HepG2 (cell line): ENCODE measurements around the gene HTR3B. TPM values are rescaled to one million over a fixed set of nuclear protein-coding genes. Genes with fewer than 3 reads are reported as not detected.

ENCODE experiments used
- ATAC-seq: fragments of 200-7000 bp; cut with Tn5 transposase; 3 replicates; pipeline ENCODE4 v1.9.1; 2020; ENCODE audit warnings: mild to moderate bottlenecking, moderate library complexity
- BruUV-seq: library from RNA; stranded (reverse); fragments of 400-500 nt; replicated peaks from 2 replicates; lab custom pipeline; 2021; lab: Mats Ljungman, UMichigan
- CTCF ChIA-PET: fragments of 300-600 bp; formaldehyde crosslinking; extraction: SDS; loops from one replicate; lab custom pipeline; 2021; ENCODE audit warnings: low total read pairs, inconsistent platforms, low intra/inter-chr PET ratio; lab: Yijun Ruan, JAX
- POLR2A ChIA-PET: fragments of 350-600 bp; sonication (Branson Sonifier 250); formaldehyde crosslinking; loops from one replicate; lab custom pipeline; 2020; ENCODE audit warnings: antibody characterized with exemption, inconsistent platforms; lab: Yijun Ruan, JAX
- DNase-seq: peaks from one replicate; pipeline ENCODE4 v3.0.0-alpha.2; 2015; ENCODE audit warnings: low spot score
- FAIRE-seq: peaks from 3 replicates; lab custom pipeline; 2011; peaks lifted over from hg19 to GRCh38; lab: Jason Lieb, UNC
- H2AFZ ChIP-seq: one replicate; pipeline ENCODE4 v1.6.1; 2011; ENCODE audit warnings: low read length, inconsistent platforms
- H3K27ac ChIP-seq: fragments of 300-600 bp; 3 replicates; pipeline ENCODE4 v1.8.0; 2011; ENCODE audit warnings: mixed run types, mild to moderate bottlenecking, mixed read lengths, low read length, inconsistent platforms; ENCODE audit not compliant: insufficient read depth; ENCODE audit errors: extremely low read length
- H3K27me3 ChIP-seq, 2 experiments: fragments of 200-600 bp in 1 of 2; 2 replicates in 1 of 2; 3 replicates in 1 of 2; pipeline versions ENCODE4 v1.6.0 to v1.8.0; 2011; ENCODE audit warnings: low read length in 2 of 2, mild to moderate bottlenecking in 2 of 2, moderate library complexity in 2 of 2, inconsistent platforms in 1 of 2; ENCODE audit not compliant: insufficient read depth in 2 of 2, control insufficient read depth in 1 of 2
- H3K36me3 ChIP-seq, 2 experiments: fragments of 200-600 bp in 1 of 2; replicated peaks in 1 of 2; 2 replicates in 1 of 2; 3 replicates in 1 of 2; pipeline versions ENCODE4 v1.5.1 to v1.8.0; 2011; ENCODE audit warnings: low read length in 2 of 2, inconsistent platforms in 1 of 2; ENCODE audit not compliant: insufficient read depth in 2 of 2, control insufficient read depth in 1 of 2
- H3K4me1 ChIP-seq: 2 replicates; pipeline ENCODE4 v1.5.1; 2012; ENCODE audit warnings: low read length, inconsistent platforms; ENCODE audit not compliant: insufficient read depth
- H3K4me2 ChIP-seq: 2 replicates; pipeline ENCODE4 v1.6.0; 2011; ENCODE audit warnings: low read depth, low read length, inconsistent platforms
- H3K4me3 ChIP-seq, 3 experiments: fragments of 200-600 bp in 1 of 3; sonication (generic), shearing (Covaris generic) in 1 of 3; replicated peaks in 1 of 3; 2 replicates each; pipeline ENCODE4 v1.5.1; 2011 to 2016; ENCODE audit warnings: low read length in 3 of 3, inconsistent platforms in 2 of 3, low read depth in 2 of 3, mild to moderate bottlenecking in 2 of 3, control low read depth in 1 of 3, mixed read lengths in 1 of 3; ENCODE audit not compliant: insufficient read depth in 1 of 3
- H3K79me2 ChIP-seq: one replicate; pipeline ENCODE4 v1.6.1; 2011; ENCODE audit warnings: low read length, inconsistent platforms; ENCODE audit not compliant: insufficient read depth
- H3K9ac ChIP-seq: 2 replicates; pipeline ENCODE4 v1.6.0; 2011; ENCODE audit warnings: mild to moderate bottlenecking, low read depth, low read length, inconsistent platforms; ENCODE audit not compliant: insufficient read depth
- H3K9me3 ChIP-seq: 2 replicates; pipeline ENCODE4 v1.5.1; 2012; ENCODE audit warnings: mild to moderate bottlenecking, low read length
- H4K20me1 ChIP-seq: 2 replicates; pipeline ENCODE4 v1.6.0; 2011; ENCODE audit warnings: inconsistent platforms, mild to moderate bottlenecking, low read length, moderate library complexity; ENCODE audit not compliant: insufficient read depth
- HNRNPK ChIP-seq: fragments of 200-400 bp; formaldehyde crosslinking; IDR thresholded peaks from 2 replicates; pipeline ENCODE4 v1.6.1; 2018; ENCODE audit warnings: low read length, low read depth, moderate library complexity, mild to moderate bottlenecking; ENCODE audit not compliant: poor library complexity, severe bottlenecking
- JDP2 ChIP-seq: sonication (generic); formaldehyde crosslinking; IDR thresholded peaks from 2 replicates; pipeline ENCODE4 v1.8.1; 2022; ENCODE audit warnings: missing genetic modification reagents, borderline replicate concordance
- MAFK ChIP-seq, 2 experiments: IDR thresholded peaks in 1 of 2; conservative IDR thresholded peaks in 1 of 2; 2 replicates each; pipeline ENCODE4 v1.6.1; 2011; ENCODE audit warnings: improper control_type of control experiment in 2 of 2, low read length in 2 of 2
- PHF20 ChIP-seq: sonication (generic); formaldehyde crosslinking; IDR thresholded peaks from 2 replicates; pipeline ENCODE4 v1.5.0; 2020; ENCODE audit warnings: mild to moderate bottlenecking, missing genetic modification reagents
- ZFYVE20 ChIP-seq: sonication (generic); formaldehyde crosslinking; IDR thresholded peaks from 2 replicates; pipeline ENCODE4 v1.8.0; 2023; ENCODE audit warnings: low read depth, mild to moderate bottlenecking, moderate library complexity, missing genetic modification reagents, borderline replicate concordance
- ZNF660 ChIP-seq: sonication (generic); formaldehyde crosslinking; IDR thresholded peaks from 2 replicates; pipeline ENCODE4 v1.5.1; 2020; ENCODE audit warnings: mild to moderate bottlenecking, low read depth, missing genetic modification reagents, borderline replicate concordance
- WGBS: methylation state at CpG from one replicate; pipeline ENCODE4 v1.1.6; 2017; ENCODE audit warnings: low lambda C conversion rate; 5-methylcytosine and 5-hydroxymethylcytosine counted together
- in situ Hi-C: cut with HindIII; loops from 2 replicates; pipeline ENCODE4 v1.10.0; 2017; ENCODE audit warnings: low pct_unique_long_range_greater_than_20kb; ENCODE audit not compliant: extremely low pct_ligation_motif_present
- intact Hi-C: fragments of 100-400 bp; cut with micrococcal nuclease; formaldehyde crosslinking; loops from one replicate; pipeline ENCODE4 v1.10.0; 2022; ENCODE audit not compliant: unreplicated experiment
- polyA plus RNA-seq, 8 experiments: library from polyadenylated mRNA; depleted of rRNA in 3 of 8; stranded (reverse) in 7 of 8; unstranded in 1 of 8; fragments of >200 nt; fragmentation: Illumina TruSeq in 4 of 8; extraction: Trizol in 4 of 8; gene quantifications; 2 replicates each; pipeline versions ENCODE4 v1.2.1 to v1.2.3, GENCODE V29; 2011 to 2016; ENCODE audit warnings: low read depth in 4 of 8, missing spikeins in 1 of 8, mixed read lengths in 1 of 8; ENCODE audit not compliant: insufficient read depth in 1 of 8
- total RNA-seq, 5 experiments: library from RNA; depleted of rRNA; stranded (reverse); fragments of >200 nt; fragmentation: Illumina TruSeq; extraction: Trizol; gene quantifications; 2 replicates each; pipeline ENCODE4 v1.2.3, GENCODE V29; 2016; ENCODE audit warnings: low read depth in 1 of 5

HTR3B gene
- total and polyA plus RNA-seq, 2 of the 13 experiments (the other 11 are each of a cell fraction or from before 2014, with no cell fraction given) = 0.09 to 1.7 TPM

DNA sequence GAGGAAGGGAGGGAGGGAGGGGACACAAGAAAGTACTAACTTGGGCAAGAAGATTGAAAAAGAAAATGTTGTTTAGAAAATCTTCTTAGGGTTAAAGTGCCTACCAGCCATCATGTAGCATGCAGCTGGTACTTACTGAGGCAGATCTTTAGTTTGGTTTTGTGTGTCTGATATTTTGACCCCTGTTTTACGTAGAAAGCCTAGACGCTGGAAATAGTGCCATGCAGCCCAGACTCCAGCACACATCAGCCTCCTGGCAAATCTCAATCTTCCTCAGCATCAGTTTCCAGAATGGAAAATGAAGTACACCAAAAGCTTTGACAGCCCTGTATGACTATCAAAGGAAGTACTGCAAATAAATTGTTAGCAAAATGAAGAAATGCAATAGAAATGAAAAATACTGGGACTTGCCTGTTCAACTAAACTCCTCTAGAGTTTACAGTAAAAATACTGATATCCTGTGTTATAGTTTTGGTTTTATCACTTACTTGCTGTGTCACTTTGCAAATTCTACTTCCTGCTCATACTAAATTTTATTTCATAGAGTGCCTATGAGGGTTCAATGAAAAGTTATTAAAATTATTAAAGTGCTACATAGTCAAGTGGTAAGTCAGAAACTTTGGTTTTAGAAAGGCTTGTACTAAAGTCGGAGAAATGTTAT is 36.6 kb upstream of the HTR3B start:
- Histone ChIP-seq H3K9me3 (no peaks in the 10 kb centered on the region), H3K4me3 (no peak overlapping the region), H4K20me1 (no peaks in the 10 kb centered on the region), H3K27ac (no peak overlapping the region), H2AFZ (no peak overlapping the region), H3K27me3 (no peaks in the 10 kb centered on the region), H3K36me3 (no peaks in the 10 kb centered on the region; a peak in 1 of 5 replicates), H3K4me1 (peaks cover 22% of the 10 kb centered on the region), H3K9ac (no peak overlapping the region), H3K4me2 (no peak overlapping the region), H3K79me2 (peaks cover 14% of the 10 kb centered on the region)
- ATAC-seq = no peak
- WGBS = 91% methylated on average over 3 of the region's 3 CpGs
- no peak for FAIRE-seq
- intact Hi-C loops (no loop called here), in situ Hi-C loops (no loop called here)
- no peak for DNase-seq
- no TSS peak for BruUV-seq
- CTCF ChIA-PET = no interaction called here
- POLR2A ChIA-PET = no interaction called here
- TF ChIP-seq JDP2 (CRISPR knock-in tag) = no peak
- TF ChIP-seq HNRNPK = peak; percentile 28
- TF ChIP-seq PHF20 (CRISPR knock-in tag) = no peak

DNA sequence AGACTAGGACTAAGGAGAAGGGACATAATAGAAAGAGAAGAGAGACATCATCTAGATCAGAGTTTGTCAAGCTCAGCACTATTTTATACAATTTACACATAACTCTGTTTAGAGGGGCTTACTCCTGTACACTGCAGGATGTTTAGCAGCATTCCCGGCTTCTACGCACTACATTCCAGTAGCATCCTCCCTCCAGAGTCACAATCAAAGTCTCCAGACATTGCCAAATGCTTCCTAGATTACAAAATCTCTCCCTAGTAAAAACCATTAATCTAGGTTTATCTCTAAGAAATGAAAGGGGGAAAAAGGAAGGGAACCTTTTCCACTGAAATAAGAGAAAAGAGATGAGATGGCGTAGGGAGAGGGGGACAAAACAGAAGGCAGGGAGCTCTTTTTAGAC is 33.3 kb upstream of the HTR3B start:
- intact Hi-C loops (loop anchor here (5.0 kb wide), 1 partner anchor 64 kb away; no protein-coding TSS in a partner anchor), in situ Hi-C loops (no loop called here)
- no peaks in the 10 kb centered on the region; a peak in 1 of 5 replicates for H3K36me3 ChIP-seq
- H3K79me2 ChIP-seq = peaks cover 10% of the 10 kb centered on the region
- TF ChIP-seq ZFYVE20 (CRISPR knock-in tag) = no peak
- no peak for TF ChIP-seq ZNF660 (CRISPR knock-in tag)
- TF ChIP-seq MAFK (conservative IDR thresholded peaks at IDR 0.05 in 1 of 2, IDR thresholded peaks at IDR 0.05 in 1 of 2; ENCODE audit: low read length in 2 of 2) = peak; percentile 15 to 39; a peak in 1 of 4 replicates
- no peaks in the 10 kb centered on the region for H4K20me1 ChIP-seq
- no peaks in the 10 kb centered on the region for H3K9me3 ChIP-seq
- H2AFZ ChIP-seq = no peak overlapping the region
- 97% methylated on average over 3 of the region's 3 CpGs for WGBS
- no peaks in the 10 kb centered on the region; a peak in 1 of 5 replicates for H3K27me3 ChIP-seq
- no peak overlapping the region for H3K9ac ChIP-seq
- no peak overlapping the region for H3K27ac ChIP-seq
- no TSS peak for BruUV-seq
- DNase-seq (no peak), ATAC-seq (no peak), FAIRE-seq (no peak)
- peaks cover 44% of the 10 kb centered on the region for H3K4me1 ChIP-seq
- ChIA-PET POLR2A (interaction anchor here (1.3 kb wide), 1 partner anchor 9 kb away, joined by 3 read pairs; no protein-coding TSS in a partner anchor), CTCF (no interaction called here)
- no peak overlapping the region for H3K4me3 ChIP-seq
- H3K4me2 ChIP-seq = no peak overlapping the region
